Activated T-cell treated with anti-CD3 and anti-CD28 coated beads, Interleukin-2, amount 50 U/mL, for 48 hours (primary cell): ENCODE results near the gene TDRD6.
"Not testable (repeated sequence)": the region's sequence is repeated elsewhere in the genome, so short reads cannot be mapped to it uniquely, and the experiment has no call there.

ENCODE experiments used
- DNase-seq, 2 experiments: peaks; one replicate each; pipeline ENCODE4 v3.0.0-alpha.2; 2020

TDRD6 gene

DNA sequence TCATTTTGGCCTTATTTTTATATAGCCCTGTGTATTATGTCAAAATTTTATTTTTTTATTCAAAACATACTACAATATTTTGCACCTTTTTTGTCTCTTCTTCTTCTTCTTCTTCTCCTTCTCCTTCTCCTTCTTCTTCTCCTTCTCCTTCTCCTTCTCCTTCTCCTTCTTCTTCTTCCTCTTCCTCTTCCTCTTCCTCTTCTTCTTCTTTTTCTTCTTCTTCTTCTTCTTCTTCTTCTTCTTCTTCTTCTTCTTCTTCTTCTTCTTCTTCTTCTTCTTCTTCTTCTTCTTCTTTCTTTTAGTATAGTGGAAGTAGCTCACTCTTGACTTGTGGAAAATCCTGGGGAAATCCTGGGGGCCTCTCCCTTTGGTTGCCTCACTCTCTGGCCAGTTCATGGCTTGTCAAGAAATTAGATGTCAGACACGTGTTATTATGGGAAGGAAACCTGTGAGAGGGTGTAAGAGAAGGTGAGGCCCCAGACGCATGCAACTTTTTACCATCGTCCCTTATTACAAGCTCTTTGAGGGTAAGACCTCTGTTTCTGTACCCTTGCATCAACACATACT, 56.6 kb downstream of the TDRD6 start:
- DNase-seq, result not testable (repeated sequence)

DNA sequence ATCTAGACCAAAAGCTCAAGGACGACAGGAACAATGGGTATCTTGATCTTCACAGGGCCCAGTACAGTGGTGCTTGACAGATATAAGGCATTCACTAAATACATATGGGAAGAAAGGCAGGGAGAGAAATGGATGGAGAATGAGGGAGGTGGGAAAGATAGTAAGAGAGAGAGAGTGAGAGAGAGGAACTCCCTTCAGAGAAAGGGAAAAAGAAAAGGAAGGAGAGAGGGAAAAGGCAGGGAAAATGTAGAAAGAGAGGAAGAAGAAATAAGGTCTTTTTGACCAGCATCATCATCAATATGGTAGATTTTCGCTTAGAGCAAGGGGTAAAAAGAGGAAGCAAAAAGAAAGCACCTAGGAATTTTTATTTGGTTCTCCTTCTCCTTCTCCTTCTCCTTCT, 58.3 kb downstream of the TDRD6 start:
- DNase-seq, result no peak

DNA sequence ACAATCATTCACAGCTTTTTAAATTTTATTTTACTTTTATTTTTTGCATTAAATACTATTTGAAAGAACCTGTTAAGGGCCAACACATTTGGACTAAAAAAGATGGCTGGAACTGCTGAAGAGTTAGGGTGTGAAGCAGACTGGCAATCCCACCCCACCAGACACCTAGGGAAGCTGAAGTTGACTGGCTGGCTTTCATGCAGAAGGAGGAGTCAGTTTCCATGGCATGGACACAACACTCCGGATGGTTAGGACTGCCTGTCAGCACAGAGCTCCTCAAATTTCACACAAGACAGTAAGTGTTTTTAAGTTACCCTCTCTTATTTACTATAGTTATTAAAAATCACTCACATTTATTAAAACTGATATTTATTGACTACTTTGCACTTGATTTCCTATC, 59.0 kb downstream of the TDRD6 start, which contains the start of gene ANKRD66:
Gene ANKRD66, plus strand, starts transcription at position 238 of the 400 bp plus-strand sequence. CDS start 5,016 bp downstream, outside the sequence.
- no peak for DNase-seq

DNA sequence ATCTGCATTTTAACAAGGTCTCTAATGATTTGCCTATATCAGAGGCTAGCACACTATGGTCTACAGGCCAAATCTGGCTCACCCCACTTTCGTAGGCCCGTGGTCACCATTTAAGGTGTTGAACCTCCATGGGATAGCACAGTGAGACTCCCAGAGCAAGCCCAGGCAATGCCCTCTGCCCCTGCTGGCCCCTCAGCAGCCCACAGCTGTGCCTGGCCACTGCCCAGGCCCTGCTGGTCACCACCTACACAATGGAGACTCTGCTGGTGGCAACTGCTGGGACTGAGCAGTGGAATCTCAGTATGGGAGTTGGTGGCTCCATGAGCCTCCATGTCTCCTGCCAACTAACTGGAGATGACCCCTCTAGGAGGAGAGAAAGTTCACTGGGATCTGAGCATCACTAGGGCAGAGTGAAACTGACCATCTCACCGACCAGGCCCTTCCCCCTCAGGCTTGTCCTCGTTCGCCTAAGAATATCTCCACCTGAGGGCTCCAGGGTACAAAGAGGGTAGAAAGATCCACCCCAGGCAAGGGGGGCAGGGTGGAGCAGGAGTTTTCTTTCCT, 61.3 kb downstream of the TDRD6 start:
- no peak for DNase-seq

DNA sequence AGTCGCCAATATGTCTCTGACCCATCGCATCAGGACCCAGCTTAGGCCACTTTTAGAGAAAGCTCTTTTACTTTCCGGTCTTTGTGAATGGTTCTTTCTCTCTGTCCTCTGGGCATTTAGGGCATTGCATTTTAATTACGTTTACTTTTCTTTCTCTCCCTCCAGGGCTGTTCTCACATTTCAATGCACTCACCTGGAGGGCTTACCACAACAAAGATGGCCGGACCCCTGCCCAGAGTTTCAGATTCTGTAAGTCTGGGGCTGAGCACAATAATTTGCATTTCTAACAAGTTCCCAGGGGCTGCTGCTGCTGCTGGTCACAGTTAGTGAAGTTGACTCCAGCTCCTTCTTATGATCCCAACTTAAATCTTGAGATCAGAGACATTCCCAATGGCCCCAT, 62.0 kb downstream of the TDRD6 start:
- no peak for DNase-seq

DNA sequence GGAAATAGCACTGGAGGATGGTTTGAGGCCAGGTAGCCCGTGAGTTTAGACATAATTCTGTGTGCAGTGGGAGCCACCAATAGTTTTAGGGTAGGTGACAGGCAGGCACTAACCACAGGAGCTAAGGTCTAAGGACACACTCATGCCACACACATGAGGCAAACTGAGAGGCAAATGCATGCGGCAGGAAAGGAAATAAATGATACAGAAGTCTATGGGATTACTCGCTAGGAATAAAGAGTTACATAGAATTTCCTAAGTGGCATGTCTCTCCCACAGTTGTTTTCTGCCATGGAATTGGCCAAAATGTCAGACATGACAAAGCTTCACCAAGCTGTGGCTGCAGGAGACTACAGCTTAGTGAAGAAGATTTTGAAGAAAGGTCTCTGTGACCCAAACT, 64.0 kb downstream of the TDRD6 start:
- no peak for DNase-seq
